ENCODE results near the gene STAC3.

Gene STAC3

GRCh38 chr12:57196439-57196838 lies 54.5 kb downstream of the STAC3 start:
- Histone ChIP-seq H3K4me3 (no peak overlapping the region), H3K27ac (no peak overlapping the region), H3K9ac (peak overlapping the region; percentile 24; the same call in 1 of the 2 replicates), H3K4me1 (peaks cover 21% of the 10 kb centered on the region), H3K4me2 (peak overlapping the region; percentile 77), H3K36me3 (peaks cover 74% of the 10 kb centered on the region), H3K9me3 (no peaks in the 10 kb centered on the region), H3K27me3 (no peaks in the 10 kb centered on the region), H4K20me1 (0 out of 2 replicates have a peak, but pooled peaks cover 16% of the 10 kb centered on the region)
- no peak for TF ChIP-seq Cebpa-rat (IDR thresholded peaks at IDR 0.05)

- Histone ChIP-seq H3K4me1 (peaks cover 21% of the 10 kb centered on the region), H3K9me3 (no peaks in the 10 kb centered on the region), H3K4me3 (no peak overlapping the region), H3K27me3 (no peaks in the 10 kb centered on the region), H3K27ac (no peak overlapping the region; the same call in 1 of the 2 replicates), H3K4me2 (peak overlapping the region; percentile 77), H3K9ac (peak overlapping the region; percentile 24; the same call in 1 of the 2 replicates), H4K20me1 (0 out of 2 replicates have a peak, but pooled peaks cover 16% of the 10 kb centered on the region), H3K36me3 (peaks cover 74% of the 10 kb centered on the region)
- no peak for TF ChIP-seq Cebpa-rat (IDR thresholded peaks at IDR 0.05)
Observed at GRCh38 chr12:57195611-57196371, 55.2 kb downstream of the STAC3 start.

- Histone ChIP-seq H3K27ac (no peak overlapping the region), H4K20me1 (0 out of 2 replicates have a peak, but pooled peaks cover 16% of the 10 kb centered on the region), H3K27me3 (no peaks in the 10 kb centered on the region), H3K4me2 (peak overlapping the region; percentile 77), H3K9ac (no peak overlapping the region), H3K9me3 (no peaks in the 10 kb centered on the region), H3K36me3 (peaks cover 77% of the 10 kb centered on the region), H3K4me1 (peaks cover 21% of the 10 kb centered on the region), H3K4me3 (no peak overlapping the region)
- TF ChIP-seq Cebpa-rat (IDR thresholded peaks at IDR 0.05), result no peak
Observed at GRCh38 chr12:57195186-57195585, 55.8 kb downstream of the STAC3 start.

GRCh38 chr12:57194253-57194652 lies 56.7 kb downstream of the STAC3 start:
- no peak for TF ChIP-seq Cebpa-rat (IDR thresholded peaks at IDR 0.05)
- no peak overlapping the region for H3K4me3 ChIP-seq
- H3K9ac ChIP-seq, result no peak overlapping the region
- peaks cover 71% of the 10 kb centered on the region for H3K36me3 ChIP-seq
- peaks cover 21% of the 10 kb centered on the region for H3K4me1 ChIP-seq
- H3K9me3 ChIP-seq, result no peaks in the 10 kb centered on the region
- no peak overlapping the region for H3K4me2 ChIP-seq
- H3K27me3 ChIP-seq, result no peaks in the 10 kb centered on the region
- H3K27ac ChIP-seq, result no peak overlapping the region
- H4K20me1 ChIP-seq, result 0 out of 2 replicates have a peak, but pooled peaks cover 16% of the 10 kb centered on the region

GRCh38 chr12:57193706-57194245 lies 57.2 kb downstream of the STAC3 start:
- peaks cover 21% of the 10 kb centered on the region for H3K4me1 ChIP-seq
- H4K20me1 ChIP-seq, result 0 out of 2 replicates have a peak, but pooled peaks cover 16% of the 10 kb centered on the region
- H3K36me3 ChIP-seq, result peaks cover 70% of the 10 kb centered on the region

More at GRCh38 chr12:57193706-57194245, 57.2 kb downstream of the STAC3 start:
- TF ChIP-seq Cebpa-rat (IDR thresholded peaks at IDR 0.05), result no peak
- Histone ChIP-seq H3K27me3 (no peaks in the 10 kb centered on the region), H3K27ac (no peak overlapping the region), H3K9ac (no peak overlapping the region), H3K4me2 (no peak overlapping the region), H3K4me3 (no peak overlapping the region), H3K9me3 (no peaks in the 10 kb centered on the region)
